ENCODE results near the gene CDC42BPG. TPM values are rescaled to one million over a fixed set of nuclear protein-coding genes. Genes with fewer than 3 reads are reported as not detected.

CDC42BPG gene
- polyA plus RNA-seq, 1 donor from 2014 or later = not detected

GRCh38 chr11:64858467-64859263, 14.2 kb upstream of the CDC42BPG start:
- Histone ChIP-seq H2AFZ (ENCODE audit: low read depth, low read length) (no peak overlapping the region), H3K4me2 (ENCODE audit: low read length) (no peak overlapping the region), H4K20me1 (ENCODE audit: insufficient read depth) (no peaks in the 10 kb centered on the region), H3K27me3 (ENCODE audit: insufficient read depth, low read depth, low read length) (no peaks in the 10 kb centered on the region), H3F3A (ENCODE audit: insufficient read depth, low read length, poor library complexity, severe bottlenecking) (no peaks in the 10 kb centered on the region), H3K36me3 (ENCODE audit: insufficient read depth, low read length) (no peaks in the 10 kb centered on the region), H3K9ac (ENCODE audit: low read length) (no peak overlapping the region), H3K4me3 (ENCODE audit: low read length) (no peak overlapping the region), H3K9me2 (ENCODE audit: insufficient read depth, low read length) (no peaks in the 10 kb centered on the region), H3K27ac (ENCODE audit: low read length) (no peak overlapping the region), H3K9me3 (ENCODE audit: low read length) (no peaks in the 10 kb centered on the region), H3K79me2 (replicated peaks; ENCODE audit: insufficient read depth, low read length) (no peaks in the 10 kb centered on the region)
- TF ChIP-seq TAF1 (IDR thresholded peaks at IDR 0.05; ENCODE audit: low read depth) (no peak), POLR2AphosphoS5 (IDR thresholded peaks at IDR 0.05) (no peak), EZH2 (IDR thresholded peaks at IDR 0.05; ENCODE audit: borderline replicate concordance, insufficient read depth, low read length, poor library complexity, severe bottlenecking) (no peak), CTCF (IDR thresholded peaks at IDR 0.05; ENCODE audit: poor library complexity, severe bottlenecking) (no peak), MXI1 (conservative IDR thresholded peaks at IDR 0.05; ENCODE audit: poor library complexity, severe bottlenecking) (no peak), SMC3 (conservative IDR thresholded peaks at IDR 0.05; ENCODE audit: poor library complexity) (no peak), REST (IDR thresholded peaks at IDR 0.05; ENCODE audit: borderline replicate concordance) (no peak), RAD21 (conservative IDR thresholded peaks at IDR 0.05) (no peak), EP300 (conservative IDR thresholded peaks at IDR 0.05; ENCODE audit: poor library complexity, severe bottlenecking) (no peak)

- TF ChIP-seq EP300 (conservative IDR thresholded peaks at IDR 0.05; ENCODE audit: poor library complexity, severe bottlenecking) (no peak), REST (IDR thresholded peaks at IDR 0.05; ENCODE audit: borderline replicate concordance) (no peak), SMC3 (conservative IDR thresholded peaks at IDR 0.05; ENCODE audit: poor library complexity) (no peak), RAD21 (conservative IDR thresholded peaks at IDR 0.05) (no peak), EZH2 (IDR thresholded peaks at IDR 0.05; ENCODE audit: borderline replicate concordance, insufficient read depth, low read length, poor library complexity, severe bottlenecking) (no peak), TAF1 (IDR thresholded peaks at IDR 0.05; ENCODE audit: low read depth) (no peak), POLR2AphosphoS5 (IDR thresholded peaks at IDR 0.05) (no peak), MXI1 (conservative IDR thresholded peaks at IDR 0.05; ENCODE audit: poor library complexity, severe bottlenecking) (no peak), CTCF (IDR thresholded peaks at IDR 0.05; ENCODE audit: poor library complexity, severe bottlenecking) (no peak)
- Histone ChIP-seq H3K27ac (ENCODE audit: low read length) (no peak overlapping the region), H3K4me2 (ENCODE audit: low read length) (no peak overlapping the region), H3K36me3 (ENCODE audit: insufficient read depth, low read length) (no peaks in the 10 kb centered on the region), H3K27me3 (ENCODE audit: insufficient read depth, low read depth, low read length) (no peaks in the 10 kb centered on the region), H3K9me3 (ENCODE audit: low read length) (no peaks in the 10 kb centered on the region), H2AFZ (ENCODE audit: low read depth, low read length) (no peak overlapping the region), H4K20me1 (ENCODE audit: insufficient read depth) (no peaks in the 10 kb centered on the region), H3F3A (ENCODE audit: insufficient read depth, low read length, poor library complexity, severe bottlenecking) (no peaks in the 10 kb centered on the region), H3K9ac (ENCODE audit: low read length) (no peak overlapping the region), H3K79me2 (replicated peaks; ENCODE audit: insufficient read depth, low read length) (no peaks in the 10 kb centered on the region), H3K4me3 (ENCODE audit: low read length) (no peak overlapping the region), H3K9me2 (ENCODE audit: insufficient read depth, low read length) (no peaks in the 10 kb centered on the region)
Measured at GRCh38 chr11:64857485-64857884, 13.0 kb upstream of the CDC42BPG start.
